Adipocyte (in vitro differentiated cells): ENCODE data around the gene UNC5CL.

ENCODE experiments used
- DNase-seq: peaks from one replicate; pipeline ENCODE4 v3.0.0-alpha.2; 2015; ENCODE audit warnings: low read depth
- H3K27me3 ChIP-seq: replicated peaks from 2 replicates; pipeline ENCODE4 v1.7.0; 2013; ENCODE audit warnings: mild to moderate bottlenecking, low read length, moderate library complexity; ENCODE audit not compliant: control insufficient read depth, insufficient read depth
- H3K36me3 ChIP-seq: 2 replicates; pipeline ENCODE4 v1.7.0; 2013; ENCODE audit warnings: low read length, mild to moderate bottlenecking, moderate library complexity; ENCODE audit not compliant: control insufficient read depth, insufficient read depth, severe bottlenecking
- H3K4me1 ChIP-seq: 2 replicates; pipeline ENCODE4 v1.7.0; 2013; ENCODE audit warnings: mild to moderate bottlenecking, low read length, moderate library complexity; ENCODE audit not compliant: control insufficient read depth, insufficient read depth
- H3K4me3 ChIP-seq: 2 replicates; pipeline ENCODE4 v1.7.0; 2013; ENCODE audit warnings: mild to moderate bottlenecking, low read length, moderate library complexity
- H3K9ac ChIP-seq: 2 replicates; pipeline ENCODE4 v1.7.0; 2013; ENCODE audit warnings: mild to moderate bottlenecking, low read length, moderate library complexity
- H3K9me3 ChIP-seq: 2 replicates; pipeline ENCODE4 v1.7.0; 2013; ENCODE audit warnings: mild to moderate bottlenecking, low read length, moderate library complexity; ENCODE audit not compliant: control insufficient read depth

Gene UNC5CL

DNA sequence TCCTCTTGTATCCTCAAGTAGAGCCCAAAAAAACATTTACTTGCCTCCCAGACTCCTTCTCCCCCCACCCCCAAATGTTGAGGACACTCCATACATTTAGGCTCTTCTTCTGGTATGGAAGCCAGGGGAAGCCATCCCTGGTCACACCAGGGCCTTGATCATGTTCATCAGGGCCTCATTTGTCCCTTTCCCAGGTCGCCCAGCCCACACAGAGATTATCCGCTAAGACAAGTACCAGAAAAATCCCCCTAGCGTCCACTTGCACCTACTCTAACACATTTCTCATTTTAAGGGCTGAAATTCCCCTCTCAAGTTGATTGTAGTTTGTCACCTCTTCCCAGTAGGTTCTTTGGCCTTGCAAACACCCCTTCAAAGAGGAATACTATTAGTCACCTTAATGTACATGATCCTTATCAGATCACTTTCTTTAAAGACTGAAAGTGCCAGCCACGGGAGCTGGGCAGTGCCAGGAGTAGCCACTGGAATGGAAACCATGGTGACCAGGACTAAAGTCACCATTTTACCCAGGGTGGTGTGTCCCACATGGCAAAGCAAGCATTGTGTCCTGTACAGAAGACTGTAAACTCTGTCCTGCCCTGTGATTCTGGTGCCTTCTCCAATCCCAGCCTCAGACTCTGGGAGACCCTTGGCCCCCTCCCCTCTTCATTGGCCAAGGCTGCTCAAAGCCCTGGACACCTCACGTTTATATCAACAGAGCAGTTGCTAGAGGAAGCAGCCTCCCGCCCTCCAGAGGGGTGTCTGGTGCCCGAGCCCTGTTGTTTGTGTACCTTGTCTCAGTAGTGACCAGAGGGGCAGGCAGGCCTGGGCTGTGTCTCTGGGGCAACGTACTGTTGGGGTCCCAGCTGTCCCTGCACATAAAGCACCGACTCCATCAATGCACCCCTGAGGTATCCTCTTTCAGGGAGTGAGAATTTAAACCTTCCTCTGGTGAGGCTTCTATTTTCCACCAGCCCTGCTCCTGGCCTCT, 9.0 kb upstream of the UNC5CL start:
- Histone ChIP-seq H3K9me3 (no peaks in the 10 kb centered on the region), H3K27me3 (peaks cover 4% of the 10 kb centered on the region), H3K4me3 (no peak overlapping the region), H3K9ac (no peak overlapping the region), H3K36me3 (no peaks in the 10 kb centered on the region), H3K4me1 (no peaks in the 10 kb centered on the region)
- no peak for DNase-seq

DNA sequence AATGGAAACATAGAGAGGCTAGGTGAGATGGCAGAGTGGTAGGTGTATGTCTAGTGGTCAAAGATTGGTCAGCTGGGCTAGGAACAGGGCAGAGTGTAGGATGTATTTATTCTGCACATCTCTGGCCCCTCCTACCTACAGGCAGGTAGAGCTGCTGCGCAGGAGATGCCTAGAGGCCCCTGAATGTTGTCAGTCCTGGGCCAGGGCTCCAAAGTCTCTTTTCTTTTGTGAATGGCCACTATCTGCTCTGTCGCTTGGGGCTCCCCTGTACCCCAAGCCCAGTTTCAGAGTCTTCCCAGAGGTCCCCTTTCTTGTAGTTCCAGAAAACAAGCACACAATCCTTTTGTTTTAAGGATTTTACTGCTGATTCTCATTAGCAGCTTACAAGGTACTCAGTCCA, 8.3 kb upstream of the UNC5CL start:
- Histone ChIP-seq H3K27me3 (peaks cover 4% of the 10 kb centered on the region), H3K4me3 (no peak overlapping the region), H3K9me3 (no peaks in the 10 kb centered on the region), H3K36me3 (no peaks in the 10 kb centered on the region), H3K9ac (no peak overlapping the region), H3K4me1 (no peaks in the 10 kb centered on the region)
- DNase-seq, result no peak

- peaks cover 4% of the 10 kb centered on the region for H3K27me3 ChIP-seq
- no peak overlapping the region for H3K4me3 ChIP-seq
- H3K4me1 ChIP-seq, result no peaks in the 10 kb centered on the region
- H3K36me3 ChIP-seq, result no peaks in the 10 kb centered on the region
- DNase-seq, result no peak
- no peaks in the 10 kb centered on the region for H3K9me3 ChIP-seq
- H3K9ac ChIP-seq, result no peak overlapping the region
Observed at GRCh38 chr6:41046084-41046483, 7.1 kb upstream of the UNC5CL start.

- Histone ChIP-seq H3K4me1 (no peaks in the 10 kb centered on the region), H3K27me3 (peaks cover 4% of the 10 kb centered on the region), H3K9me3 (no peaks in the 10 kb centered on the region), H3K4me3 (no peak overlapping the region), H3K36me3 (no peaks in the 10 kb centered on the region), H3K9ac (no peak overlapping the region)
- DNase-seq, result no peak
Observed at GRCh38 chr6:41045664-41046063, 6.6 kb upstream of the UNC5CL start.

DNA sequence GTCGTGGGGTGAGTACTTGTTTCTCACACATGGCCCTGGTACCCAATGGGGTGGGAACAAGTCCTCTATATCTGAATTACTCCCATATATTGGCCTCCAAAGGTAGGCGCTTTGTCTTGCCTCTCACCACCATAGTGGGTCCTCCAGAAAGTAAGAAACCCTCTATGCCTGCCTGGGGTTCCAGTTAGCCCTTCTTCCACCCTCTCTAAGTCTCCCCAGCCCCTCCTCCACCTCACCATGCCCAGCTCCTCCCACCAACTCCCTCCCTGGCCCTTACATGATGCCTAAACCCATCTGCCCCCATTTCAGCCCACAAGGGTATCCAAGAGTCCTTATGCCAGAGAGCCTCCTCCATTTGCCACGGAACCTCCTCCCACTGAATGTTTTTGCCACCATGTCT, 4.1 kb upstream of the UNC5CL start:
- no peaks in the 10 kb centered on the region for H3K4me1 ChIP-seq
- H3K4me3 ChIP-seq, result no peak overlapping the region
- H3K9ac ChIP-seq, result no peak overlapping the region
- H3K27me3 ChIP-seq, result peaks cover 20% of the 10 kb centered on the region
- no peaks in the 10 kb centered on the region for H3K9me3 ChIP-seq
- DNase-seq, result no peak
- H3K36me3 ChIP-seq, result no peaks in the 10 kb centered on the region

- no peak within 1 kb of the TSS for H3K4me3 ChIP-seq
- no peaks in the 10 kb centered on the region for H3K36me3 ChIP-seq
- no peak within 1 kb of the TSS for H3K9ac ChIP-seq
- no peaks in the 10 kb centered on the region for H3K4me1 ChIP-seq
- DNase-seq, result no peak
- H3K9me3 ChIP-seq, result no peaks in the 10 kb centered on the region
- H3K27me3 ChIP-seq, result peaks cover 25% of the 10 kb centered on the region
Observed at GRCh38 chr6:41042226-41043055, 3.4 kb upstream of the UNC5CL start, which contains the start of gene TSPO2. Gene TSPO2 (plus strand): TSS chr6:41042467. CDS start chr6:41042986, 519 bp downstream.

- H3K36me3 ChIP-seq, result no peaks in the 10 kb centered on the region
- no peak for DNase-seq
- no peak overlapping the region for H3K9ac ChIP-seq
Observed at GRCh38 chr6:41040940-41041536, 2.0 kb upstream of the UNC5CL start.

DNA sequence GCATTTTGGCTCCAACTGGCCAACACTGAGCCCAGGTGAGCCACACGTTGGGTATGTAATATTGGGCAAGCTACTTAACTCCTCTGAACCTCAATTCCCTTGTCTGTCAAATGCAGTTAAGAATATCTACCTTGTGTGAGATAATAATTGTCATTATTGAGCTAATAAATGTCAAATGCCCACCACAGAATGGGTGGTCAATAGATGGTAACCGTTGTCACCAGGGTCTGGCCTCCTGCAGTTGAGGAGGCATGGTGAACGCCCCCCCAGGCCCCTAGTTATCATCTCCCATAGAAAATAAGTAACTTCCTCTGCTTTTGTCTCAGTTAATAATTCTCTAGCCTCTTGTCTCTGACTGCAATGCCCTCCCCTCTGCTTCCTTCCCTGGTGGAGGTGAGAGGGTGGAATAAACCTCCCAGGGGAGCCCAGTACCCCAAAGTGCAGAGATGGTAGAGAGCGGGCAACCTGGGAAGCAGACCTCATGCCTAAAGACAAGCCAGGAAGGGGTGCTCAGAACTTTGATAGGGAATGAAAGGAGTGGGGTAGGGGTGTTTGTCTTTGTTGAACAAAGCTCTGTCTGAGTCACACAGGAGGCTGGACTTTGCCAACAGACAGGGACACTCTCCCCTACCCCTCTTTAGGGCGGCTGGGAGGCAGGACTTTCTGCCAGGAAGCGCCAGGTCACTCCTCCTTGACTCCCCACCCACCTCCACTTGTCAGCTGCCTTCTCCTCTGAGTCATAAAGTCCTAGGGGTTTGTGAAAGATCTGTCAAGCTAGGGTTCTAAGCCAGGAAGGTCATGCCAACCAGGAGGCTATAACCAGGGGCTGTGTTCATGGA, 1.3 kb upstream of the UNC5CL start:
- H3K27me3 ChIP-seq, result peaks cover 21% of the 10 kb centered on the region
- DNase-seq, result no peak
- no peak overlapping the region for H3K9ac ChIP-seq
- peaks cover 2% of the 10 kb centered on the region for H3K4me1 ChIP-seq
- no peaks in the 10 kb centered on the region for H3K9me3 ChIP-seq
- H3K36me3 ChIP-seq, result no peaks in the 10 kb centered on the region
- H3K4me3 ChIP-seq, result no peak overlapping the region

More at GRCh38 chr6:41040940-41041536, 2.0 kb upstream of the UNC5CL start:
- Histone ChIP-seq H3K9me3 (no peaks in the 10 kb centered on the region), H3K4me3 (no peak overlapping the region), H3K27me3 (peaks cover 21% of the 10 kb centered on the region), H3K4me1 (peaks cover 2% of the 10 kb centered on the region)

- Histone ChIP-seq H3K9me3 (no peaks in the 10 kb centered on the region), H3K27me3 (peaks cover 21% of the 10 kb centered on the region), H3K4me1 (peaks cover 2% of the 10 kb centered on the region), H3K9ac (no peak overlapping the region), H3K36me3 (no peaks in the 10 kb centered on the region), H3K4me3 (no peak overlapping the region)
- no peak for DNase-seq
Observed at GRCh38 chr6:41038205-41038604, 816 bp downstream of the UNC5CL start.

GRCh38 chr6:41037107-41037900, 1.7 kb downstream of the UNC5CL start:
- Histone ChIP-seq H3K27me3 (peaks cover 21% of the 10 kb centered on the region), H3K9ac (no peak overlapping the region), H3K36me3 (no peaks in the 10 kb centered on the region), H3K4me1 (peaks cover 2% of the 10 kb centered on the region), H3K9me3 (no peaks in the 10 kb centered on the region), H3K4me3 (no peak overlapping the region)
- DNase-seq, result no peak
